ENCODE measurements around the gene GUCY2D. TPM values are rescaled to one million over a fixed set of nuclear protein-coding genes. Genes with fewer than 3 reads are reported as not detected.

GUCY2D gene
- total and polyA plus RNA-seq, 2 experiments from 2014 or later = 0.07 to 0.08 TPM

DNA sequence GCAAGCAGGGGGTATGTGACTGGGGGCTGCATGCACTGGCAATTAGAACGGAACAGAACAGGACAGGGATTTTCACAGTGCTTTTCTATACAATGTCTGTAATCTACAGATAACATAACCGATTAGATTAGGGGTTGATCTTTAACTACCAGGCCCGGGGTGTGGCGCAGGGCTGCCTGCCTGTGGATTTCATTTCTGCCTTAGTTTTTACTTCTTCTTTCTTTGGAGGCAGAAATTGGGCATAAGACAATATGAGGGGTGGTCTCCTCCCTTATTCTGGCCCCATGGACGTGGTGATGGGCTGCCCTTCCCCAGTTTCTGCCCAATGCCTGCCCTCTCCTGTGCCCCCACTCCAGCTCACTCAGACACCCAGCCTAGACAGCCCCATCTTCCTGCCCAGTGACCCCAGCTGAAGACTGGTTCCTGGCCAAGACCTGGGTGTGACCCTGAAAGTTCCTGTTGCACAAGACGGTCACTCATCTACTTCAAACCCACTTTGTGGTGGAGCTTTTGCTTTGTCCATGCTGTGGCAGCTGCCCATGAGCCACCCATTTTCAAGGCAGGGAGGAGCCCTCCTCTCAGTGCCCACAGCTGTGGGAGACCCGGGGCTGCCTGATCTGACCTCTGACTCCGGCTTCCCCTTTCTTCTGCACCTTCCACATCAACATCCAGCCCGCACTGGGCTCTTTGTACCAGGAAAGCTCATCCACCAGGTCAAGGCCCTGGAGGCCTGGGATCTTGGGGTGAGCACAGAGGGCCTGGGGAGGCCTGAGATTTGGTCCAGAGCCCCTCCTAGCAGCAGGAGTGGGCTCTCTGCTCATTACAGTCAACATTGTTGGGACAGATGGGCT is 66.5 kb downstream of the GUCY2D start:
- H3K9me3 Mint-ChIP-seq = no peaks in the 10 kb centered on the region; the same call in 2 of the 3 replicates

More for the DNA sequence above, 66.5 kb downstream of the GUCY2D start:
- H3K4me1 Mint-ChIP-seq = peaks cover 16% of the 10 kb centered on the region
- Histone ChIP-seq H3K4me3 (no peak overlapping the region), H3K4me1 (ENCODE audit: insufficient read depth) (peaks cover 11% of the 10 kb centered on the region; the same call in 1 of the 2 replicates), H3K4me2 (no peak overlapping the region), H3K27ac (ENCODE audit: low read depth) (no peak overlapping the region), H3K36me3 (ENCODE audit: insufficient read depth) (no peaks in the 10 kb centered on the region), H3K79me2 (replicated peaks; ENCODE audit: insufficient read depth) (no peaks in the 10 kb centered on the region), H2AFZ (no peak overlapping the region), H3K9me2 (ENCODE audit: insufficient read depth) (no peaks in the 10 kb centered on the region), H3F3A (replicated peaks; ENCODE audit: low read depth) (no peaks in the 10 kb centered on the region), H4K20me1 (replicated peaks; ENCODE audit: insufficient read depth) (no peaks in the 10 kb centered on the region), H3K27me3 (ENCODE audit: insufficient read depth) (peaks cover 98% of the 10 kb centered on the region)
- no peaks in the 10 kb centered on the region; the same call in 2 of the 3 replicates for H3K36me3 Mint-ChIP-seq (ENCODE audit: low read depth)
- TF ChIP-seq, protein P1, sequence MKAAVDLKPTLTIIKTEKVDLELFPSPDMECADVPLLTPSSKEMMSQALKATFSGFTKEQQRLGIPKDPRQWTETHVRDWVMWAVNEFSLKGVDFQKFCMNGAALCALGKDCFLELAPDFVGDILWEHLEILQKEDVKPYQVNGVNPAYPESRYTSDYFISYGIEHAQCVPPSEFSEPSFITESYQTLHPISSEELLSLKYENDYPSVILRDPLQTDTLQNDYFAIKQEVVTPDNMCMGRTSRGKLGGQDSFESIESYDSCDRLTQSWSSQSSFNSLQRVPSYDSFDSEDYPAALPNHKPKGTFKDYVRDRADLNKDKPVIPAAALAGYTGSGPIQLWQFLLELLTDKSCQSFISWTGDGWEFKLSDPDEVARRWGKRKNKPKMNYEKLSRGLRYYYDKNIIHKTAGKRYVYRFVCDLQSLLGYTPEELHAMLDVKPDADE (IDR thresholded peaks at IDR 0.05) = no peak
- TF ChIP-seq ZNF114 (CRISPR knock-in tag; IDR thresholded peaks at IDR 0.05) (no peak), CREB1 (CRISPR knock-in tag; IDR thresholded peaks at IDR 0.05; ENCODE audit: low read depth) (no peak), POLR2AphosphoS5 (IDR thresholded peaks at IDR 0.05; ENCODE audit: low read depth) (no peak), STAT1 (IDR thresholded peaks at IDR 0.05; ENCODE audit: unreplicated experiment) (no peak)
- TF ChIP-seq, protein P2, sequence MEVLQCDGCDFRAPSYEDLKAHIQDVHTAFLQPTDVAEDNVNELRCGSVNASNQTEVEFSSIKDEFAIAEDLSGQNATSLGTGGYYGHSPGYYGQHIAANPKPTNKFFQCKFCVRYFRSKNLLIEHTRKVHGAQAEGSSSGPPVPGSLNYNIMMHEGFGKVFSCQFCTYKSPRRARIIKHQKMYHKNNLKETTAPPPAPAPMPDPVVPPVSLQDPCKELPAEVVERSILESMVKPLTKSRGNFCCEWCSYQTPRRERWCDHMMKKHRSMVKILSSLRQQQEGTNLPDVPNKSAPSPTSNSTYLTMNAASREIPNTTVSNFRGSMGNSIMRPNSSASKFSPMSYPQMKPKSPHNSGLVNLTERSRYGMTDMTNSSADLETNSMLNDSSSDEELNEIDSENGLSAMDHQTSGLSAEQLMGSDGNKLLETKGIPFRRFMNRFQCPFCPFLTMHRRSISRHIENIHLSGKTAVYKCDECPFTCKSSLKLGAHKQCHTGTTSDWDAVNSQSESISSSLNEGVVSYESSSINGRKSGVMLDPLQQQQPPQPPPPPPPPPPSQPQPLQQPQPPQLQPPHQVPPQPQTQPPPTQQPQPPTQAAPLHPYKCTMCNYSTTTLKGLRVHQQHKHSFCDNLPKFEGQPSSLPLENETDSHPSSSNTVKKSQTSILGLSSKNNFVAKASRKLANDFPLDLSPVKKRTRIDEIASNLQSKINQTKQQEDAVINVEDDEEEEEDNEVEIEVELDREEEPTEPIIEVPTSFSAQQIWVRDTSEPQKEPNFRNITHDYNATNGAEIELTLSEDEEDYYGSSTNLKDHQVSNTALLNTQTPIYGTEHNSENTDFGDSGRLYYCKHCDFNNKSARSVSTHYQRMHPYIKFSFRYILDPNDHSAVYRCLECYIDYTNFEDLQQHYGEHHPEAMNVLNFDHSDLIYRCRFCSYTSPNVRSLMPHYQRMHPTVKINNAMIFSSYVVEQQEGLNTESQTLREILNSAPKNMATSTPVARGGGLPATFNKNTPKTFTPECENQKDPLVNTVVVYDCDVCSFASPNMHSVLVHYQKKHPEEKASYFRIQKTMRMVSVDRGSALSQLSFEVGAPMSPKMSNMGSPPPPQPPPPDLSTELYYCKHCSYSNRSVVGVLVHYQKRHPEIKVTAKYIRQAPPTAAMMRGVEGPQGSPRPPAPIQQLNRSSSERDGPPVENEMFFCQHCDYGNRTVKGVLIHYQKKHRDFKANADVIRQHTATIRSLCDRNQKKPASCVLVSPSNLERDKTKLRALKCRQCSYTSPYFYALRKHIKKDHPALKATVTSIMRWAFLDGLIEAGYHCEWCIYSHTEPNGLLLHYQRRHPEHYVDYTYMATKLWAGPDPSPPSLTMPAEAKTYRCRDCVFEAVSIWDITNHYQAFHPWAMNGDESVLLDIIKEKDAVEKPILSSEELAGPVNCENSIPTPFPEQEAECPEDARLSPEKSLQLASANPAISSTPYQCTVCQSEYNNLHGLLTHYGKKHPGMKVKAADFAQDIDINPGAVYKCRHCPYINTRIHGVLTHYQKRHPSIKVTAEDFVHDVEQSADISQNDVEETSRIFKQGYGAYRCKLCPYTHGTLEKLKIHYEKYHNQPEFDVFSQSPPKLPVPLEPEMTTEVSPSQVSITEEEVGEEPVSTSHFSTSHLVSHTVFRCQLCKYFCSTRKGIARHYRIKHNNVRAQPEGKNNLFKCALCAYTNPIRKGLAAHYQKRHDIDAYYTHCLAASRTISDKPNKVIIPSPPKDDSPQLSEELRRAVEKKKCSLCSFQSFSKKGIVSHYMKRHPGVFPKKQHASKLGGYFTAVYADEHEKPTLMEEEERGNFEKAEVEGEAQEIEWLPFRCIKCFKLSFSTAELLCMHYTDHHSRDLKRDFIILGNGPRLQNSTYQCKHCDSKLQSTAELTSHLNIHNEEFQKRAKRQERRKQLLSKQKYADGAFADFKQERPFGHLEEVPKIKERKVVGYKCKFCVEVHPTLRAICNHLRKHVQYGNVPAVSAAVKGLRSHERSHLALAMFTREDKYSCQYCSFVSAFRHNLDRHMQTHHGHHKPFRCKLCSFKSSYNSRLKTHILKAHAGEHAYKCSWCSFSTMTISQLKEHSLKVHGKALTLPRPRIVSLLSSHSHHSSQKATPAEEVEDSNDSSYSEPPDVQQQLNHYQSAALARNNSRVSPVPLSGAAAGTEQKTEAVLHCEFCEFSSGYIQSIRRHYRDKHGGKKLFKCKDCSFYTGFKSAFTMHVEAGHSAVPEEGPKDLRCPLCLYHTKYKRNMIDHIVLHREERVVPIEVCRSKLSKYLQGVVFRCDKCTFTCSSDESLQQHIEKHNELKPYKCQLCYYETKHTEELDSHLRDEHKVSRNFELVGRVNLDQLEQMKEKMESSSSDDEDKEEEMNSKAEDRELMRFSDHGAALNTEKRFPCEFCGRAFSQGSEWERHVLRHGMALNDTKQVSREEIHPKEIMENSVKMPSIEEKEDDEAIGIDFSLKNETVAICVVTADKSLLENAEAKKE (CRISPR knock-in tag; IDR thresholded peaks at IDR 0.05) = no peak
- TF ChIP-seq, protein P3, sequence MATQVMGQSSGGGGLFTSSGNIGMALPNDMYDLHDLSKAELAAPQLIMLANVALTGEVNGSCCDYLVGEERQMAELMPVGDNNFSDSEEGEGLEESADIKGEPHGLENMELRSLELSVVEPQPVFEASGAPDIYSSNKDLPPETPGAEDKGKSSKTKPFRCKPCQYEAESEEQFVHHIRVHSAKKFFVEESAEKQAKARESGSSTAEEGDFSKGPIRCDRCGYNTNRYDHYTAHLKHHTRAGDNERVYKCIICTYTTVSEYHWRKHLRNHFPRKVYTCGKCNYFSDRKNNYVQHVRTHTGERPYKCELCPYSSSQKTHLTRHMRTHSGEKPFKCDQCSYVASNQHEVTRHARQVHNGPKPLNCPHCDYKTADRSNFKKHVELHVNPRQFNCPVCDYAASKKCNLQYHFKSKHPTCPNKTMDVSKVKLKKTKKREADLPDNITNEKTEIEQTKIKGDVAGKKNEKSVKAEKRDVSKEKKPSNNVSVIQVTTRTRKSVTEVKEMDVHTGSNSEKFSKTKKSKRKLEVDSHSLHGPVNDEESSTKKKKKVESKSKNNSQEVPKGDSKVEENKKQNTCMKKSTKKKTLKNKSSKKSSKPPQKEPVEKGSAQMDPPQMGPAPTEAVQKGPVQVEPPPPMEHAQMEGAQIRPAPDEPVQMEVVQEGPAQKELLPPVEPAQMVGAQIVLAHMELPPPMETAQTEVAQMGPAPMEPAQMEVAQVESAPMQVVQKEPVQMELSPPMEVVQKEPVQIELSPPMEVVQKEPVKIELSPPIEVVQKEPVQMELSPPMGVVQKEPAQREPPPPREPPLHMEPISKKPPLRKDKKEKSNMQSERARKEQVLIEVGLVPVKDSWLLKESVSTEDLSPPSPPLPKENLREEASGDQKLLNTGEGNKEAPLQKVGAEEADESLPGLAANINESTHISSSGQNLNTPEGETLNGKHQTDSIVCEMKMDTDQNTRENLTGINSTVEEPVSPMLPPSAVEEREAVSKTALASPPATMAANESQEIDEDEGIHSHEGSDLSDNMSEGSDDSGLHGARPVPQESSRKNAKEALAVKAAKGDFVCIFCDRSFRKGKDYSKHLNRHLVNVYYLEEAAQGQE (IDR thresholded peaks at IDR 0.05; ENCODE audit: unreplicated experiment) = no peak
- TF ChIP-seq, protein P4, sequence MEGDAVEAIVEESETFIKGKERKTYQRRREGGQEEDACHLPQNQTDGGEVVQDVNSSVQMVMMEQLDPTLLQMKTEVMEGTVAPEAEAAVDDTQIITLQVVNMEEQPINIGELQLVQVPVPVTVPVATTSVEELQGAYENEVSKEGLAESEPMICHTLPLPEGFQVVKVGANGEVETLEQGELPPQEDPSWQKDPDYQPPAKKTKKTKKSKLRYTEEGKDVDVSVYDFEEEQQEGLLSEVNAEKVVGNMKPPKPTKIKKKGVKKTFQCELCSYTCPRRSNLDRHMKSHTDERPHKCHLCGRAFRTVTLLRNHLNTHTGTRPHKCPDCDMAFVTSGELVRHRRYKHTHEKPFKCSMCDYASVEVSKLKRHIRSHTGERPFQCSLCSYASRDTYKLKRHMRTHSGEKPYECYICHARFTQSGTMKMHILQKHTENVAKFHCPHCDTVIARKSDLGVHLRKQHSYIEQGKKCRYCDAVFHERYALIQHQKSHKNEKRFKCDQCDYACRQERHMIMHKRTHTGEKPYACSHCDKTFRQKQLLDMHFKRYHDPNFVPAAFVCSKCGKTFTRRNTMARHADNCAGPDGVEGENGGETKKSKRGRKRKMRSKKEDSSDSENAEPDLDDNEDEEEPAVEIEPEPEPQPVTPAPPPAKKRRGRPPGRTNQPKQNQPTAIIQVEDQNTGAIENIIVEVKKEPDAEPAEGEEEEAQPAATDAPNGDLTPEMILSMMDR (conservative IDR thresholded peaks at IDR 0.05; ENCODE audit: low read depth in 2 of 2) = no peak
- no peak overlapping the region for H3K4me3 Mint-ChIP-seq
- H3K27me3 Mint-ChIP-seq (ENCODE audit: insufficient read depth, low read depth, poor library complexity) = peaks cover 83% of the 10 kb centered on the region
- DNase-seq (ENCODE audit: low spot score) (no peak), ATAC-seq (no peak)
- H3K27ac Mint-ChIP-seq = no peak overlapping the region

Measured in GM23338 (cell line).